Iris pigment epithelial cell (primary cell): ENCODE measurements around the gene NOTCH4.
"Not testable (repeated sequence)": the region's sequence is repeated elsewhere in the genome, so short reads cannot be mapped to it uniquely, and the experiment has no call there.

Source experiments
- DNase-seq: peaks from one replicate; pipeline ENCODE4 v3.0.0-alpha.2; 2011; ENCODE audit warnings: low read depth

Gene NOTCH4

DNA sequence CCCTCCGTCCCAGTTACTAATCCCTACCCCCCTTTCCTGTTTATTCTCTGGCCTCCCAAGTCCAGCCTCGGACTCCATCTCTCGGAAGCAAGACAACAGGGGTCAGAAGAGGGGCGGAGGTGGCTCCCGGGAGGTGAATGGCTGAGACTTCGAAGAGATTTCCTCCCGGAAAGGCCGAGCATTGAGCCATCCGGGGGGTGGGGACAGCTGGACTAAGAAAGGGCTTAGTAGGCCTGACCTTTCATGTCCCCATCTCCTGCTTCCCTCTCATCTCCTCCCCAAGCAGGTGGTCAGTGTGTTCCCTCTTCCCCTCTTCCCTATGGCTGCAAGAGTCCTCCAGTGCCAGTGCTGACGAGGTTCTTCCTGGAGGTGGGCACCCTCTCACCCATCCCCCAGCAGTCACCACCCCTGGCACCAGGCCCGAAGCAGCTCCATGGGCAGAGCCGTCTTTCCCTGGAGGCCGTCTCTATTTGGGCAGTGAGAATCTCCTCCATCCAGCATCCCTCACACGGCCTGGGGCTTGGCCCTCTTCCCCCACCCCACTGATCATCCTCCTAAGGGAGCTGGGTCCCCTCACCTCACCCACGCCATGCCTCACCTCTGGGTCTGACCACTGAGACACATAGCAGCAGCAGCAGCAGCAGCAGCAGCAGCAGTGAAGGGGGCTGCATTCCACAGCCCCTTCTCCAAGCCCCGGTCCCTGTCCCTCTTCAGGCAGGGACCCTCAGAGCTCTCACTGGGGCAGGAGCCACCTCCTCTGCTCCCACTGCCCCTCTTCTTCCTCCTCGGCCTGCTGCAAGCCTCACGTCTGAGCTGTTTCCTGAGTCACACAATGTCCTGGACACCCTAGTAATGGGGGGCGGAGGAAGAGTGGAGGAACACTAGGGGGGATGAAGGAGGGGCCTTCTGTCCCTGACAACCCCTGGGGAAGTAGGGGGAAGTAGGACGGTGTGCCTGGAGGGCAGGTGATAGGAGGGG, at the start of gene NOTCH4:
TSS of gene NOTCH4 (minus strand) at position 810 of the 978 bp plus-strand sequence. CDS start at position 671, 139 bp downstream.
- no peak for DNase-seq

GRCh38 chr6:32271429-32271828, 47.6 kb upstream of the NOTCH4 start:
- no peak for DNase-seq

DNA sequence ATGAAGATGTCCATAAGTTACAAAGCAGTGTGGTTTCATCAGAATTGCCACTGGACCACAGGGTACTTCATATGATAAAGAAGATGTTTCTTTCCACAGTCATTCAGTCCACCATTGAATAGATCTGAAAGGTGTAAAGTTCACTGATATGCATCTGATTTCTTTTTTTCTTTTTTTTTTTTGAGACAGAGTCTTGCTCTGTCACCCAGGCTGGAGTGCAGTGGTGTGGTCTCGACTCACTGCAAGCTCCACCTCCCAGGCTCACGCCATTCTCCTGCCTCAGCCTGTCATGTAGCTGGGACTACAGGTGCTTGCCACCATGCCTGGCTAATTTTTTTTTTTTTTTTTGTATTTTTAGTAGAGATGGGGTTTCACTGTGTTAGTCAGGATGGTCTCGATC, 44.6 kb upstream of the NOTCH4 start:
- DNase-seq, result not testable (repeated sequence)

GRCh38 chr6:32267035-32267434, 43.2 kb upstream of the NOTCH4 start:
- no peak for DNase-seq

- not testable (repeated sequence) for DNase-seq
These were observed 33.4 kb upstream of the NOTCH4 start for GRCh38 chr6:32257262-32257661.

DNA sequence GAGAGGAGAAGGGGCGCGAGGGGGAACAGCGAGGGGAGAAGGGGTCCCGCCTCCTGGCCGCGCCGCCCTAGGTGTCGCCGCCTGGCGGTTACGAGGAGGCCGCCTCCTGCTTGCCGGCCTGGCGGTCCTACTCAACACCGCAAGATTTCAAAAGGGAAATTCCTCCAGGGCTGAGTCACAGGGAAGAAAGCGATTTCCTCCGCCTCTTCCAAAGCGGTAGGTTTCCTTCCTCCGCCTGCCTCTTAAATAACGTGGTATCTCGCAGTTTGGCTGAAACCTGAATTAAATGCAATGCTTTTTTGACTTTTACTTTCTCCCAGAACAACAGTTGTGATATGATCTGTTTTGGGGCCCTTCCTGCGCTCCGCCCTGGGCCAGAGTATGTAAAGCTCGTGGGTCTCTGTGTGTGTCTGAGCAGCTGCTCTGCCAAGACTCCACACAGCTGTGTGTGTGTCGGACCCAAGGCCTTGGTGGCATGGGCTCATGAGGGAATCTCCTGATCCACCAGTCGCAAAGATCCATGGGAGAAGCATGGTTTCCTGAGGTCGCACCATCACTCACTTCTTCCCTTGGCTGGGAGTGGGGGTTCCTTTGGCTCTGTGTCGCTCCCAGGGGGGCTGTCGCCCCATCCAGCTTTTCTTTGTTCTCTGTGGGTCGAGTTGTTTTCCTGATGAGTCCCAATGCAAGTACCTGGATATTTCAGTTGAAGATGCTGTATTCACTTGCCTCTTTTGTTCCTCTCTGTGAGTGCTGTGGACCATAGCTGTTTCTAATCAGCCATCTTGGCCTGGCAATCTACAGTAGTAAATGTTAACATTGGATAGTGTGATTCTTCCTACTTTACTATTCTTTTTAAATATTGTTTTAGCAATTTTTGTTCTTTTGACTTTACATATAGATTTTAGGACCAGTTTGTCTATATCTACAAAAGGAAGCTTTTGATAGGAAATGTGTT, 31.6 kb upstream of the NOTCH4 start:
- DNase-seq, result peak; percentile 96

GRCh38 chr6:32254761-32255198, 30.9 kb upstream of the NOTCH4 start:
- DNase-seq, result no peak

DNA sequence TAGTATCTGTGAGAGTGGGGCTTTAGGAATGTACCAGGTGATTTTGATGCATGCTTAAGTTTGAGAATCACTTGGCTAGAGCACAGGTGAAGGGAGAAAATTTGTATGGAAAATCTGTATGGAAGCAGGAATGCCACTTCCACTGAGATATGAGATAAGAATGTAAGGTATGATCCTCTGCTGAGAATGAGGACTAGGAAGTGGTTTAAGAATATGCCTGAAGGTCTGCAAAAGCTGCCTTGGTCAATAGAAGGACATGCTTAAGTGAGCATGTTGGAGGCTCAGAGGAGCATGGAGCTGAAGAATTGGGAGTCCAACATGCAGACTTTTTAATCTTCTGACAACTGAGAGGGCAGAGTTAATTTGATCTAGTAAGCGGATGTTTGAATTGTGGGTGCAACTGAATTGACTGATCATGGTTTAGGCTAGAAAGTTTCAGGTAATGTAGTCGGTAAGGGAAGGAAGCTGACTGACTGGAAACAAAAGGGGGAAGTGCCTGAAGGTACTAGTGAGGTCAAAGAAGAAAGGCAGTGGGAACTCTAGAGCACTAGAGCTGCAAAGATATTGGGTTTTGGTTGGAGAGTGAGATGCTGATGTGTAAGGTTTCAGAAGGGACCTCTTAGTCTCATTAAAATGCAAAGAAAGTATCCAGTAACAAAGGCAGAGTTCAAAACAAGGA, 28.6 kb upstream of the NOTCH4 start:
- DNase-seq, result no peak

DNA sequence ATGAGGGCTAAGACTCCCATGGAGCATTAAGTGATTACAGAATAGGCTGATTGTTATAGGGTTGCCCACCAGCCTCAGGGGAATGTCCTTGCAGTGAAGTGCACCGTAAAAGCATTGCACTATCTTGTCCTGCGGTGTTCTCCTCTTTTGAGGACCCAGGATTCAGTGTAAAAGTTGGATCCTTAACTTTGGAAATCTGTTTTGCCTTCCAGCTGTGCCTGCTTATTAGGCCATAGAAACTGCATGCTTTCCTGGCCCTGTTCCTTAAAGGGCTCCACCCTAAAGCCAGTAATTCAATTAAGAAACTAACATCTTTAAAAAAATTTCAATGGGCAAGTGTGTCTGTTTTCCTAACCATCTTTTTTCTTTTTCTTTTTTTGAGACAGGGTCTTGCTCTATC, 25.4 kb upstream of the NOTCH4 start:
- no peak for DNase-seq

DNA sequence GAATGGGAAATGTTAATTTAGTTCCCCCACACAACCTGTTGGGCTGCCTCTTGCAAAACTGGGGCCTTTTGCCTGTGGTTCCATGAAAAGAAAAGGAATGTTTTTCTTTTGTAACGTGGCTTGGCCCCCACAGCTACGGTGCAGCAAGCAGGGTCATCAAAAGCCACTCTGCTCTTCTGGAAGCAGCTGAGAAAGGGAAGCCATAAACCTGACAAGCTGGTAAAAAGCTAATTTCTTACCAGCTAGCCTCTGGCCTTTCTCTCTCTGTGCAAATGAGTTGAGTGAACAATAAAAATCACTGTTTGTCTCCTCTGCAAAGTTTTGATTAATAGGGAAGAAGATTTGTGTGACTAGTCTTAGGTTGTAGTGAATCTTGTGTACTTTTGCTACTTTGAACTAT, 23.5 kb upstream of the NOTCH4 start:
- DNase-seq, result no peak

- peak; percentile 80 for DNase-seq
These were observed 21.1 kb upstream of the NOTCH4 start for GRCh38 chr6:32244946-32245398.

GRCh38 chr6:32244270-32244669, 20.4 kb upstream of the NOTCH4 start:
- DNase-seq, result no peak

GRCh38 chr6:32242318-32242813, 18.5 kb upstream of the NOTCH4 start:
- not testable (repeated sequence) for DNase-seq

DNA sequence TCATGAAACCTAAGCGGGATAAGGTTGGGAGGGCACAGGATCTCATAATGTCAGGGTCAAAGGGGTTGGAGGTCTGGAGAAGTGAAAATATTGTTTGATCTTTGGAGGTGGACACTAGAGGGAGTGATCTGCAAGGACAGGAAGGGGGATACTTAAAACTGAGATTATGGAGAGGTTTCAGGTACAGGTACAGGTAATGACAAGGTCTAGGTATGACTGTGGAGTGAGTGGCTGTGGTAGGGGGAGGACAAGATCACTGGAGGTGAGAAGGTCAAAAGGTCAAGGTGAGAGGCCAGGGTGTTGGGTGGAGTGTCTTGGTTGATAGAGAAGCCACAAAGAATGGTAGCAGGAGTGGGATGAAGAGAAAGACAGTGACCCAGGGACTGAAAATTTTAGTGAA, 16.8 kb upstream of the NOTCH4 start:
- DNase-seq, result no peak

DNA sequence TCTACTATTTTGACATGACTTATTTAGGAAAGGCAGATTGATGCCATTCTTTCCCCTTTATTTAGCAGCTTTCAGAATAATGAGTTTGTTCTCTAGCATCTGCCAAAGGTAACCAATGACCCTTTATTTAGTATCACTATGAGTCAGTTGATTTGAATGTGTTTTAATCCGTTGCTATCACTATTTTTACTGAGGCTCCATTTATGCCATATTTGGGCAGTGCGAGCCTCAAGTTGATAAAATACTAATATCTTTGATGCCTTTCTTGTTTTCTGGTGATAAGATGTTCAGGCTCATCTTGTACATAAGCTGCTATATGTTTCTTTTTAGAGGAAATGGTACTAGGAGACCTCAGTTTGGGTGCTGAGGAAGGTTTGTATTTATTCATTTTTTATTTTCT, 15.6 kb upstream of the NOTCH4 start:
- DNase-seq, result no peak

DNA sequence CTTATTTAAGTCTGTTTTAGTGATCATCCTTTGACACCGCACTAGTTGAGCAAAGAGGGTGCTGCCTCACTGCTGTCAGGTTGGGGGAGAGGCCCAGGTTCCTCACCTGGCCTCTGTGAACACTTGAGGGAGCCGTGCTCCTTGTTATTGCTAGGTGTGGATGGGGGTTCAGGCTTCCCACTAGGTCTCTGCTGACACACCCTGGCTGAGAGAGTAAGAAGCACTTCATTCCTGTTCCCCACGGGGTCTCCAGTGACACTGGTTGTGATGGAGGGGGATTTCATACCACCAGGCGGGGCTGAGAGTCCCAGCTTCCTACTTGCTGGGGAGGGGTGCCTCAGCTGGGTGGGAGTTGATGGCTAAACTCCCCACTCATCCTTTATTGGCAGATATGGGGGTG, 11.1 kb upstream of the NOTCH4 start:
- no peak for DNase-seq

- DNase-seq, result no peak
These were observed 2.6 kb upstream of the NOTCH4 start for GRCh38 chr6:32226434-32226833.

- DNase-seq, result no peak
These were observed 829 bp upstream of the NOTCH4 start for GRCh38 chr6:32224696-32225095.

- no peak for DNase-seq
These were observed 1.3 kb downstream of the NOTCH4 start for GRCh38 chr6:32222333-32223230.

DNA sequence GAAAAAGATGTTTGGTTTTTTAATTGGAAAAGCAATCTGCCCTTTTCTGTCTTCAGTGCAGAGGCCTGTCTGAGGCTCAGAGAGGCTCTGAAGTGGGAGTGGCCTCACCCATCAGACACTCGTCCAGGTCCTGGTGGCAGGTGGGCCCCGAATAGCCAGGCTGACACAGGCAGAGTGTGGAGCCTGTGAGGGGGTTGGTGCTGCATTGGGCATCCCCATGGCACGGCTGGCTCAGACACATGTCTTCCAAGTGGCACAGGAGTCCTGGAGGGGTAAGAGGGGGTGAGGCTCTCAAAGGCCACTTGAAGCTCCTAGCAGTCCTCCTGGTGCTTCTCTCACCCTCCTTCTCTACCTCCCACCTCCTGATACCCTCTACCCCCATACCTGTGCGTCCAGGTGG, 3.8 kb downstream of the NOTCH4 start:
- no peak for DNase-seq

DNA sequence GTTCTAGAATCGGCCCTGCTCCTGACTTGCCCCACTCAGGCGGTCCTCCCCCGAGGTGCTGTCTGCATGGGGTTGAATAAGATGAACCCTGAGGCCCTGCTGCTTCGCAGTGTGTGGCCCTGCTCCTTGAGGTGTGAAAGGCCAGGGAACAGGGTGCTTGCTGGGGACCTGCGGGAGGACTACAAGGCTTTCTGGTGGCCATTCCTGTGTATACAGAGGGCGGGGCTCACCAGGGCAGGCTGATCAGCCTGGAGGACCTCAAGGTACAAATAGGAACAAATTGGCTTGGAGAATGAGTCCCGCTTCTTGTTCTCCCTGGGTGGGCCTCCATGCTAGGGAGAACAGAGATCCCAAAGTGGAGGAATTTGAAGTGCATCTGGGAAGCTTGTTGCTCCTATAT, 5.7 kb downstream of the NOTCH4 start:
- no peak for DNase-seq
